ENCODE measurements around the gene FAM20C. TPM values are rescaled to one million over a fixed set of nuclear protein-coding genes. Genes with fewer than 3 reads are reported as not detected.

The FAM20C gene
- total RNA-seq, 1 donor from 2014 or later, result 32.9 TPM

- peaks cover 2% of the 10 kb centered on the region for H3K36me3 Mint-ChIP-seq (ENCODE audit: insufficient read depth)
- H3K9me3 Mint-ChIP-seq (ENCODE audit: low read depth), result peaks cover 4% of the 10 kb centered on the region
- peaks cover 17% of the 10 kb centered on the region for H3K27me3 Mint-ChIP-seq
- TF ChIP-seq CTCF (IDR thresholded peaks at IDR 0.05; ENCODE audit: unreplicated experiment), result no peak
- no peak for DNase-seq (ENCODE audit: low spot score, unreplicated experiment)
- no peak overlapping the region for H3K27ac Mint-ChIP-seq
- no peaks in the 10 kb centered on the region for H3K4me1 Mint-ChIP-seq (ENCODE audit: low read depth)
- H3K4me3 Mint-ChIP-seq (ENCODE audit: low read depth), result no peak overlapping the region
Measured at GRCh38 chr7:271266-272107, 79.1 kb downstream of the FAM20C start.

GRCh38 chr7:272108-272615 is 79.8 kb downstream of the FAM20C start:
- no peak overlapping the region for H3K4me3 Mint-ChIP-seq (ENCODE audit: low read depth)
- no peak for TF ChIP-seq CTCF (IDR thresholded peaks at IDR 0.05; ENCODE audit: unreplicated experiment)
- no peak overlapping the region for H3K27ac Mint-ChIP-seq
- H3K4me1 Mint-ChIP-seq (ENCODE audit: low read depth), result no peaks in the 10 kb centered on the region
- no peak for DNase-seq (ENCODE audit: low spot score, unreplicated experiment)
- peaks cover 5% of the 10 kb centered on the region for H3K9me3 Mint-ChIP-seq (ENCODE audit: low read depth)
- H3K27me3 Mint-ChIP-seq, result peaks cover 18% of the 10 kb centered on the region
- H3K36me3 Mint-ChIP-seq (ENCODE audit: insufficient read depth), result peaks cover 2% of the 10 kb centered on the region

DNA sequence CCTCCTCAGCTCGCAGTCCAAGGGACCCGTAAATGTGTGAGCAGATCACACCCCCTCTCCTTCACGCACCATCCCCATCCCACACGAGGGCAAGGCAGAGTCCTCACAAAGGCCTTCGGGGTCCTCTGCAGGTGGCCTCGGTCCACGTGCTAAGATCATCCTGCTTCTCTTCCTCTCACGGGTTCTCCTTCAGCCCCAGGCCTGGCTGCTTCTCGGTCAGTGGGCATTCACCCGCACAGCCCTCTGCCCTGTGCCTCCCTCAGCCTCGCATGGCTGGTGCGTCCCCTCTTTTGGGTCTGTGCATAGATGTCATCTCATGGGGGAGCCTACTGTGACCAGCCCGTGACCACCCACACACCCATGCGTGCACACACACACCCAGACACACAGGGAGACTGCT is 80.3 kb downstream of the FAM20C start:
- H3K36me3 Mint-ChIP-seq (ENCODE audit: insufficient read depth), result peaks cover 2% of the 10 kb centered on the region
- H3K9me3 Mint-ChIP-seq (ENCODE audit: low read depth), result peaks cover 8% of the 10 kb centered on the region
- no peak for TF ChIP-seq CTCF (IDR thresholded peaks at IDR 0.05; ENCODE audit: unreplicated experiment)
- H3K4me1 Mint-ChIP-seq (ENCODE audit: low read depth), result no peaks in the 10 kb centered on the region
- no peak overlapping the region for H3K4me3 Mint-ChIP-seq (ENCODE audit: low read depth)
- DNase-seq (ENCODE audit: low spot score, unreplicated experiment), result no peak
- H3K27me3 Mint-ChIP-seq, result peaks cover 18% of the 10 kb centered on the region
- no peak overlapping the region for H3K27ac Mint-ChIP-seq

DNA sequence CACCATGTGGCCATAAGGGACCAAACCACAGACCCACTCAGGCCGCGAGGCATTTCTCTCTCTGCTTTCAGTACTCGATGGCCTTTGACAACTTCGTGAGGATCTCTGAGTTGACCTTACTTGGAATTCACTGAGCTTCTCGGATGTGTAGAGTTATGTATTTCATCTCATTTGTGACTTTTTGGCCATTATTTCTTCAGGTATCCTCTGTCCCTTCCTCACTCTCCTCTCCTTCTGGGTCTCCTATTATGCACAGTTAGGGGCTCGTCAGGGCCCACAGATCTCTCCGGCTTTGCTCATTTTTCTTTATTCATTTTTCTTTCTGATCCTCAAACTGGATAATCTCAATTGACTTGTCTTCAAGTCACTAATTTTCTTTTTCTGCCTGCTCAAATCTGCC is 81.0 kb downstream of the FAM20C start:
- no peak for DNase-seq (ENCODE audit: low spot score, unreplicated experiment)
- Mint-ChIP-seq H3K4me1 (ENCODE audit: low read depth) (no peaks in the 10 kb centered on the region), H3K27ac (no peak overlapping the region), H3K4me3 (ENCODE audit: low read depth) (no peak overlapping the region), H3K36me3 (ENCODE audit: insufficient read depth) (peaks cover 2% of the 10 kb centered on the region), H3K9me3 (ENCODE audit: low read depth) (peaks cover 8% of the 10 kb centered on the region), H3K27me3 (peaks cover 16% of the 10 kb centered on the region)
- TF ChIP-seq CTCF (IDR thresholded peaks at IDR 0.05; ENCODE audit: unreplicated experiment), result no peak

- Mint-ChIP-seq H3K27ac (no peak overlapping the region), H3K4me1 (ENCODE audit: low read depth) (no peaks in the 10 kb centered on the region), H3K36me3 (ENCODE audit: insufficient read depth) (peaks cover 2% of the 10 kb centered on the region), H3K9me3 (ENCODE audit: low read depth) (peaks cover 8% of the 10 kb centered on the region), H3K27me3 (peaks cover 15% of the 10 kb centered on the region), H3K4me3 (ENCODE audit: low read depth) (no peak overlapping the region)
- no peak for DNase-seq (ENCODE audit: low spot score, unreplicated experiment)
- no peak for TF ChIP-seq CTCF (IDR thresholded peaks at IDR 0.05; ENCODE audit: unreplicated experiment)
Measured at GRCh38 chr7:274266-274665, 81.9 kb downstream of the FAM20C start.

All from progenitor cell of endocrine pancreas (in vitro differentiated cells).